ENCODE measurements around the gene LCE5A.
"Not testable (repeated sequence)": the region's sequence is repeated elsewhere in the genome, so short reads cannot be mapped to it uniquely, and the experiment has no call there.

Gene LCE5A

GRCh38 chr1:152510503-152510902 lies at the start of gene LCE5A:
Gene LCE5A (plus strand): TSS chr1:152510803. CDS start chr1:152511535, 732 bp downstream.
- DNase-seq (ENCODE audit: low read depth in 1 of 2, low spot score in 1 of 2) = no peak

- DNase-seq (ENCODE audit: low read depth in 1 of 2, low spot score in 1 of 2) = peak; percentile 24 to 32
Observed at GRCh38 chr1:152461544-152461943, 49.1 kb upstream of the LCE5A start.

GRCh38 chr1:152462636-152463035 lies 48.0 kb upstream of the LCE5A start:
- DNase-seq (ENCODE audit: low read depth in 1 of 2, low spot score in 1 of 2) = no peak

- DNase-seq (ENCODE audit: low read depth in 1 of 2, low spot score in 1 of 2) = no peak
Observed at GRCh38 chr1:152466217-152466616, 44.4 kb upstream of the LCE5A start.

GRCh38 chr1:152473887-152474537 lies 36.6 kb upstream of the LCE5A start:
- DNase-seq (ENCODE audit: low read depth in 1 of 2, low spot score in 1 of 2) = no peak

GRCh38 chr1:152479792-152480595 lies 30.6 kb upstream of the LCE5A start:
- DNase-seq (ENCODE audit: low read depth in 1 of 2, low spot score in 1 of 2) = peak; percentile 29 to 34

- no peak for DNase-seq (ENCODE audit: low read depth in 1 of 2, low spot score in 1 of 2)
Observed at GRCh38 chr1:152481869-152482664, 28.5 kb upstream of the LCE5A start.

GRCh38 chr1:152486400-152487006 lies 24.1 kb upstream of the LCE5A start:
- no peak for DNase-seq (ENCODE audit: low read depth in 1 of 2, low spot score in 1 of 2)

GRCh38 chr1:152487871-152488270 lies 22.7 kb upstream of the LCE5A start:
- no peak for DNase-seq (ENCODE audit: low read depth in 1 of 2, low spot score in 1 of 2)

GRCh38 chr1:152491537-152491936 lies 19.1 kb upstream of the LCE5A start:
- DNase-seq (ENCODE audit: low read depth in 1 of 2, low spot score in 1 of 2) = not testable (repeated sequence)

GRCh38 chr1:152495066-152495675 lies 15.4 kb upstream of the LCE5A start:
- DNase-seq (ENCODE audit: low read depth in 1 of 2, low spot score in 1 of 2) = no peak

GRCh38 chr1:152497273-152497672 lies 13.3 kb upstream of the LCE5A start:
- DNase-seq (ENCODE audit: low read depth in 1 of 2, low spot score in 1 of 2) = no peak

GRCh38 chr1:152501704-152502103 lies 8.9 kb upstream of the LCE5A start:
- DNase-seq (ENCODE audit: low read depth in 1 of 2, low spot score in 1 of 2) = no peak

GRCh38 chr1:152502496-152503180 lies 8.0 kb upstream of the LCE5A start:
- DNase-seq (ENCODE audit: low read depth in 1 of 2, low spot score in 1 of 2) = no peak

GRCh38 chr1:152505083-152505482 lies 5.5 kb upstream of the LCE5A start:
- DNase-seq (ENCODE audit: low read depth in 1 of 2, low spot score in 1 of 2) = no peak

- no peak for DNase-seq (ENCODE audit: low read depth in 1 of 2, low spot score in 1 of 2)
Observed at GRCh38 chr1:152506899-152507498, 3.6 kb upstream of the LCE5A start.

GRCh38 chr1:152511596-152511995 lies 993 bp downstream of the LCE5A start:
- no peak for DNase-seq (ENCODE audit: low read depth in 1 of 2, low spot score in 1 of 2)

- DNase-seq (ENCODE audit: low read depth in 1 of 2, low spot score in 1 of 2) = no peak
Observed at GRCh38 chr1:152513081-152513480, 2.5 kb downstream of the LCE5A start.

- no peak for DNase-seq (ENCODE audit: low read depth in 1 of 2, low spot score in 1 of 2)
Observed at GRCh38 chr1:152514715-152515433, 4.3 kb downstream of the LCE5A start.
